Activated naive CD4-positive, alpha-beta T cell treated with anti-CD3 and anti-CD28 coated beads, Interleukin-2, amount 10 ng/mL, durations not matched to agents 7 days and 5 days (primary cell): ENCODE results near the gene SPTBN5.
A peak's percentile ranks its signal among the peaks of the same experiment; 100 is the strongest.

Source experiments
- CTCF ChIA-PET: fragments of 350-600 bp; sonication (Branson Sonifier 250); formaldehyde crosslinking; loops from one replicate; lab custom pipeline; 2021; ENCODE audit warnings: antibody characterized with exemption; lab: Charles Lee
- DNase-seq: peaks from one replicate; pipeline ENCODE4 v3.0.0-alpha.2; 2020
- H3K27ac Mint-ChIP-seq: one replicate; pipeline ENCODE4 v1.8.0; 2021; ENCODE audit warnings: mild to moderate bottlenecking, moderate library complexity, mixed read lengths
- H3K27me3 Mint-ChIP-seq: one replicate; pipeline ENCODE4 v1.8.0; 2021; ENCODE audit warnings: mild to moderate bottlenecking, mixed read lengths
- H3K36me3 Mint-ChIP-seq: one replicate; pipeline ENCODE4 v1.8.0; 2021; ENCODE audit warnings: mixed read lengths
- H3K4me1 Mint-ChIP-seq: one replicate; pipeline ENCODE4 v1.8.0; 2021; ENCODE audit warnings: mixed read lengths
- H3K4me3 Mint-ChIP-seq: one replicate; pipeline ENCODE4 v1.8.0; 2021; ENCODE audit warnings: mild to moderate bottlenecking, moderate library complexity, mixed read lengths
- H3K9me3 Mint-ChIP-seq: one replicate; pipeline ENCODE4 v1.8.0; 2021; ENCODE audit warnings: mixed read lengths

SPTBN5 gene

DNA sequence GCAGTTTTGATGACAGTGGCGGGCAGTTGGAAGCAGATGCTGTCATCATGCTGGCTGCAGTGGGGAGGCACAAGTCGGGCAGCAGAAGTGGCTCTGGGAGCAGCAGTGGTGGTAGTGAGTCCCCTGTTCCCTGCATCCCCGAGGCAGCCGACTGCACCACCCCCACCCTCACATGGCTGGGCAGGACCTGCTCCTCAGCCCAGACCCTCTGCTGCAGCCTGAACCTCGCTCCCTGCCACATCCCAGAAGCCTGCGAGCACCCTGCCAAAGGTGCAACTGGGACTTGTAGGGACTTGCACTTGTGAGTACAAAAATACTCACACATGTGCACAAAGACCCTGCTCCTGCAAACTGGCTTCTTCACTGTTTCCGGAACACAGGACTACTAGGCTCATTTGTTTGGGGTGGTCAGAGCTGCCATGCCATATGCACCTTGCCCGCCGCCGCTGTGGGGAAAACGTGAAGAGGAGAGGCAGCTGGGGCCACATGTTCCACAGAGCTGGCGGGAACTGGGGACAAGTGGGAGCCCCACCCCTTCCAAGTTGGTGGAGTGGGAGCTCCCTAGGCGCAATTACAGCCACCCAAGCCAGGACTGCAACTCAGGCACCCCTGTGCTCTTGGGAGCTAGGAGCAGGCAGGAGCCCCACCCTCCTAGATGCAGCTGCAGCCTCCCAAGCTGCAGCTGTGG is 63.8 kb downstream of the SPTBN5 start:
- H3K4me3 Mint-ChIP-seq = no peak overlapping the region
- no peak overlapping the region for H3K27ac Mint-ChIP-seq
- CTCF ChIA-PET = interaction anchor here (2.5 kb wide), 1 partner anchor 56 kb away, joined by 16 read pairs; the partner anchor contains the start of gene MAPKBP1
- H3K27me3 Mint-ChIP-seq = peaks cover 10% of the 10 kb centered on the region
- H3K4me1 Mint-ChIP-seq = peaks cover 58% of the 10 kb centered on the region
- no peak for DNase-seq
- no peaks in the 10 kb centered on the region for H3K9me3 Mint-ChIP-seq
- peaks cover 16% of the 10 kb centered on the region for H3K36me3 Mint-ChIP-seq

DNA sequence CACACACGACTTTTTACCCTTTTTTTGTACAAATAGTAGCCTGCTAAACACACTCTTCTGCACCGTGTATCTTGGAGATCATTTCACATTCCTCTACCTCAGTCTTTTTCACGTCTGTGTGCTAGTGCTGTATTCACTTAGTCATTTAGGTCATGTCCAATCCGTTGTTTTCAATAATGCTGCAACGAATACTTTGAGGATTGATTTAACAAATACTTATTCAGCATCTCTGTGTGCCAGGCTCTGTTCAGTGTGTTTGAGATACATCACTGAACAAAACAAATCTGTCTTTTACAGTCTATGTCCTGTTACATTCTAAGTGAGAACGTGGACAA is 65.1 kb downstream of the SPTBN5 start:
- Mint-ChIP-seq H3K27me3 (peaks cover 10% of the 10 kb centered on the region), H3K36me3 (peaks cover 18% of the 10 kb centered on the region), H3K4me1 (peaks cover 55% of the 10 kb centered on the region), H3K9me3 (no peaks in the 10 kb centered on the region), H3K4me3 (peak overlapping the region; percentile 93), H3K27ac (peak overlapping the region; percentile 86)
- CTCF ChIA-PET = no interaction called here
- no peak for DNase-seq

DNA sequence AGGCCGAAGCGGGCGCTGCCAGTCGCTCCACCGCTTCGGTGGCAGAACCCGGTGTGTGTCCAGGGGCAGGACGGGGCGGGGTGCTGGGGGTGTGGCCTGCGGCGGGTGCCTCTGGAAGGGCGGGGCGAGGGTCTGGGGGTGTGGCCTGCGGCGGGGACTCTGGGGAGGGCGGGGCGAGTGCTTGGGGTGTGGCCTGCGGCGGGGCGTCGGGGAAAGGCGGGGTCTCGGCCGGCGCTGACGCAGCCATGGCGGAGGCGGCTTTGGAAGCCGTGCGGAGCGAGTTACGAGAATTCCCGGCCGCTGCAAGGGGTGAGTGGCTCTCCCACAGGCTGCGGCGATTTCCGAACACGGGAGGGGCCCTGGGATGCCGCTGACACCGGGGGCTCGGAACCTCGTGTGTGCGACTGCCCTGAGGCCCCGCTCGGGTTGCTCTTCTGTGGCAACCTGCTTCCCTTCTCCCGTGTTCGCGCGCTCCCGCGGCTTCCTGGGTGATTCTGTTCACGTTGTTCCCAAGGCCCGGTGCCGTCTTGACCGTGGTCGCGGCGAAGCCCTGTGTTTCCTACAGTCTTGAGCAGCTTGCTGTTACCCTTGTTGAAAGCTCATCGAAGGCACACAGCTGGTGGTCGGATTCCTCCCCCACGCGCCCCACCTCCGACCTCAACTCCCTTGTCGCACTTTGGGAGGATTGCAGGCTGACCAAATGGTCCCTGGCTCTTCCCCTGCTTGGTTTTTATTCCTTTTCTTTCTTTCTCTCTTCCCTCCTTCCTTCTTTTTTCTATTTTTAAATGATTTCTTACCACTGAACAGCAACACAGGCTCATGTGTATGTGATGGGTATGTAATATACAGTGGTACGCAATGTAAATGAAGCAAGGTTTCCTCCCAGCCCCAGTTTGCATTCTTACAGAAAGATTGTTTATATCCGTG is 65.7 kb downstream of the SPTBN5 start, which contains the start of gene JMJD7:
Gene JMJD7, plus strand, starts transcription at position 213 of the 927 bp plus-strand sequence. Its CDS starts 33 bp downstream, at position 246.
- peaks cover 51% of the 10 kb centered on the region for H3K4me1 Mint-ChIP-seq
- H3K9me3 Mint-ChIP-seq = no peaks in the 10 kb centered on the region
- H3K4me3 Mint-ChIP-seq = peak within 1 kb of the TSS; percentile 93
- CTCF ChIA-PET = interaction anchor here (0.8 to 1.7 kb wide), 2 partner anchors 77 to 109 kb away, joined by 3 to 4 read pairs; no protein-coding TSS in a partner anchor
- H3K27ac Mint-ChIP-seq = peak within 1 kb of the TSS; percentile 86
- H3K36me3 Mint-ChIP-seq = peaks cover 17% of the 10 kb centered on the region
- DNase-seq = peak; percentile 96
- peaks cover 10% of the 10 kb centered on the region for H3K27me3 Mint-ChIP-seq

DNA sequence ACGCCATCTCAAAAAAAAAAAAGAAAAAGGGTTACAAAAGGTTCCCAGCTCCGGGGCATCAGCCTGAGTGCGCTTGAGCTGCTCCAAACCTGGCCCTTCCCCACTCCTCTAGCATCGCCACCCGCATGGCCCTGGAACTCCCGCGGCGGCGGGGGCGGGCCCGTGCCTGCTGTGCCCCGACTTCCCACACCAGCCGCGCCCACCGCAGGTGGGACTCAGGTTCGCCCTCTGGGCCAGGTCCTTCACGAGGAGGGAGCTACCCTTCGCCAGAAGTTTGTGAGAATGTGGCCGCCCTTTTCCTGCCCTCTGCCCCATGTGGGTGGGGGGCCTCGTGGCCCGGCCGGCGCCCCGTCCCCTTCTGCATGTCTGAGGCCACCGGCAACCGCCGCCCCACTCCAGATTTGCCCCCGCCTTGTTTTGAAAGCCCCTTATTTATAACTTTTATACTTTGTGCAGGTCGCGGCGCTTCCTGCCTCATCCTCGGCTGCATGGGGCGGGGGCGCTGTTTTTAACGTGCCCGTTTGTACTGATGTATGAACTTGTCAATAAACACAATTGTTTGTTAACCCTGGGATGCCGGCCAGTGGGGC is 66.5 kb downstream of the SPTBN5 start:
- Mint-ChIP-seq H3K36me3 (peaks cover 14% of the 10 kb centered on the region), H3K4me1 (peaks cover 43% of the 10 kb centered on the region), H3K9me3 (no peaks in the 10 kb centered on the region), H3K4me3 (peak overlapping the region; percentile 93), H3K27ac (peak overlapping the region; percentile 86), H3K27me3 (peaks cover 10% of the 10 kb centered on the region)
- no peak for DNase-seq
- CTCF ChIA-PET = interaction anchor here (1.7 kb wide), 1 partner anchor 110 kb away, joined by 4 read pairs; no protein-coding TSS in a partner anchor

DNA sequence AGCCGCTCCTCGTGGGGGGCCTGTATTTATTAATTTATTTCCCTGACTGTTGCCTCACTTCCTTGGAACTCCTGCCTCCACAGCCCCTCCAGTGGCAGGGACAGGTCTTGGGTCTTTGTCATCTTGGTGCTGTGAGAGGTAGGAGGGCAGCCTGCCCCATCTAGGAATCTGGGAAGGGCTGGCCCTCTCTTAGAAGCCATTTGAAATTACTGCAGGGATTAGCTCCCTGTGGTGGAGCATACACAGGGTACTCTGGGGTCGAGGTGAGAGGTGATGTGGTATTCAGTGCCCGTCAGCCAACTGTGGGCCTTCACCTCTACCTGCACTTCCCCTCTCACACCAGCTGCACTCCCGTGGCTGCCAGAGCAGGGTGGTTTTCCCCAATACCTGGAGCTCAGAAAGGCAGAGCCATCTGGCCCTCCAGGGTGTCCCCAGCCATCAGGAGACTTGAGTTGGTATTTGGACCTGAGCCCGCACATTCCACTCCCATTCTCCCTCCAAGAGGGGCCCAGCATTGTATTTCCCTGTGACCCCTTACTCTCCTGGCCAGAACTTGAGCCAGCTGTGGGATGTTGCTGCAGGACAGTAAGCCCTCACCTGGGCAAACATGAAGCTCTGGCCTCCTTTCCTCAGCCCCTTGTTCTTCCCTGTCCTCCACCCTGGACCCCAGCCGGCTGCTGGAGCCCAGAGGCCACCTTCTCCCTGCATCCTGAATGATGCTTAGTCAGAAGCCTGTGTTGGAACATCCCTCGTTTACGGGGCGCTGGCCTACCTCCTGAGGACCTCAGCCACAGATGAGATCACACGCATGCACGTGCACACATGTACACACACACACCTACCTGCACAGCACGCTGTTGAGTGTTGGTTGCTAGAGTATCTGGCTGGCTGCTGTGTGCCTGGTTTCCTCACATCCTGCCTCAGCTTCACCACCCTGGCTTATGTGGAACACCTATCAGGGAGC is 68.0 kb downstream of the SPTBN5 start:
- Mint-ChIP-seq H3K27me3 (peaks cover 10% of the 10 kb centered on the region), H3K27ac (no peak overlapping the region), H3K4me1 (peaks cover 28% of the 10 kb centered on the region), H3K9me3 (no peaks in the 10 kb centered on the region), H3K36me3 (peaks cover 10% of the 10 kb centered on the region), H3K4me3 (peak overlapping the region; percentile 54)
- CTCF ChIA-PET = no interaction called here
- no peak for DNase-seq

DNA sequence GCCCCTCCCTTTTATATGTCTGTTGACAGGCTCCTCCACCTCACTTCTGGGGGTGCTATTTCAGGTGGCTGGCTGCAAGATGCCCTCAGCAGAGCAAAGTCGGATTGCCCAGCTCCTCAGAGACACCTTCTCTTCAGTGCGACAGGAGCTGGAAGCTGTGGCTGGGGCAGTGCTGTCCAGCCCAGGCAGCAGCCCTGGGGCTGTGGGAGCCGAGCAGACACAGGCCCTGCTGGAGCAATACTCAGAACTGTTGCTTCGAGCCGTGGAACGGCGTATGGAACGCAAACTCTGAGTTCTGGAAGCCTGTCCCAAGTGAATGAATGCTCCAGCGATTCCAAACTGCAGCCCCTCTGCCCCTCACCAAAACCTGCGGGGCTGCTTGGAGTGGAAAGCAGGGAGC is 68.7 kb downstream of the SPTBN5 start:
- Mint-ChIP-seq H3K9me3 (no peaks in the 10 kb centered on the region), H3K27ac (no peak overlapping the region), H3K4me1 (peaks cover 22% of the 10 kb centered on the region), H3K36me3 (peaks cover 10% of the 10 kb centered on the region), H3K4me3 (no peak overlapping the region), H3K27me3 (peaks cover 9% of the 10 kb centered on the region)
- CTCF ChIA-PET = no interaction called here
- DNase-seq = no peak

DNA sequence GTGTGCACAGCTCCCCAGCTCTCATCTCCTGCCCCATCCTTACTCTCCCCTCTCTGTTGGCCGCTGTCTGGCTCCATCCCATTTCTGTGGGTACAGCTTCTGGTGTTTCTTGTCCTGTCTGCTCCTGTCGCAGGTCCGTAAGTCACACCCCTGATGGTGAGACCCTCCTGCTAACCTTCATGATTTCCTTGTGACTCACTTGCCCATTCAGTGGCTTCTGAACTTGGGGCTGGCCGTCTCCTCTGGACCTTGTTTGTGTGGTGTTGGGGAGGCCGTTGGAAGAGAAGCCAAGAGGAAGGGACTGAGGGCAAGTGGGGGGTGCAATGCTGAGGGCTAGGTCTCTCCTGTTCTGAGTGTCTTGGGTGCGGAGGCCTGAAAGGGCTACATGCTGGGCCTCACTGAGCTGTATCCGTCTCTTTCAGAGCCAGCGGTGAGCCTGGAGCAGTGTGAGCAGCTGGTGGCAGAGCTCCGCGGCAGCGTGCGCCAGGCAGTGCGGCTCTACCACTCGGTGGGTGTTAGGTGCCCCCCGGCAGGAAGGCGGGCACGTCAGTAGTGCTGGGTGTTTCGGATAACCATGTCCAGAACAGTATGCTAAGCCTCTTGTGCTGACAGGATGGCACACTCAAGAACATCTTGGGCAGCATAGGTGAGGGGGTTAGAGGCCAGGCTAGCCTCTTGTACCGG is 69.6 kb downstream of the SPTBN5 start:
- DNase-seq = no peak
- peaks cover 4% of the 10 kb centered on the region for H3K27me3 Mint-ChIP-seq
- H3K27ac Mint-ChIP-seq = no peak overlapping the region
- H3K4me3 Mint-ChIP-seq = no peak overlapping the region
- H3K36me3 Mint-ChIP-seq = peaks cover 17% of the 10 kb centered on the region
- CTCF ChIA-PET = interaction anchor here (1.3 kb wide), 1 partner anchor 13 kb away, joined by 3 read pairs; no protein-coding TSS in a partner anchor
- H3K4me1 Mint-ChIP-seq = peaks cover 16% of the 10 kb centered on the region
- H3K9me3 Mint-ChIP-seq = no peaks in the 10 kb centered on the region

DNA sequence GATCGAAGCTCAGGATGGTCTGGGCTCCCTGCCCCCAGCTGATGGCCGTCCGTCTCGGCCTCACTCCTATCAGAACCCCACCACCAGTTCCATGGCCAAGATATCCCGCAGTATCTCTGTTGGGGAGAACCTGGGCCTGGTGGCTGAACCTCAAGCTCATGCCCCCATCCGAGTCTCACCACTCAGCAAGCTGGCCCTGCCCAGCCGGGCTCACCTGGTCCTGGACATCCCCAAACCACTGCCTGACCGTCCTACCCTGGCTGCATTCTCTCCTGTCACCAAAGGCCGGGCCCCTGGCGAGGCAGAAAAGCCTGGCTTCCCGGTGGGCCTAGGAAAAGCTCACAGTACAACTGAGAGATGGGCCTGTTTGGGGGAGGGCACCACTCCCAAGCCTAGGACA is 70.4 kb downstream of the SPTBN5 start:
- Mint-ChIP-seq H3K4me1 (peaks cover 10% of the 10 kb centered on the region), H3K9me3 (no peaks in the 10 kb centered on the region), H3K27ac (no peak overlapping the region), H3K4me3 (no peak overlapping the region), H3K36me3 (peaks cover 19% of the 10 kb centered on the region), H3K27me3 (peaks cover 4% of the 10 kb centered on the region)
- no peak for DNase-seq
- CTCF ChIA-PET = interaction anchor here (1.3 kb wide), 1 partner anchor 12 kb away, joined by 3 read pairs; no protein-coding TSS in a partner anchor

DNA sequence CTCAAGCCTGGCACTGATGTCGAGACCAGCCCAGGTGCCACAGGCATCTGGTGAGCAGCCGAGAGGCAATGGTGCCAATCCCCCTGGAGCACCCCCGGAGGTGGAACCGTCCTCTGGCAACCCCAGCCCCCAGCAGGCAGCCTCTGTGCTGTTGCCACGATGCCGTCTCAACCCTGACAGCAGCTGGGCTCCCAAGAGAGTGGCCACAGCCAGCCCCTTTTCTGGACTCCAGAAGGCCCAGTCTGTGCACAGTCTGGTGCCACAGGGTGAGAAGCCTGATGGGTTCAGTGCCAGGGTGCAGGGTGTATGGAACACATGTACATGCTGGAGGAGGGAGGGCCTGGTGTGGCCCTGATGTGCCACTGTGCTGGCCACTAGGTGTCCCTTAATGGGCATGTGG is 70.9 kb downstream of the SPTBN5 start:
- Mint-ChIP-seq H3K4me3 (no peak overlapping the region), H3K27ac (no peak overlapping the region), H3K36me3 (peaks cover 22% of the 10 kb centered on the region), H3K4me1 (peaks cover 8% of the 10 kb centered on the region), H3K9me3 (no peaks in the 10 kb centered on the region), H3K27me3 (peaks cover 4% of the 10 kb centered on the region)
- no peak for DNase-seq
- CTCF ChIA-PET = interaction anchor here (1.3 kb wide), 1 partner anchor 12 kb away, joined by 3 read pairs; no protein-coding TSS in a partner anchor

DNA sequence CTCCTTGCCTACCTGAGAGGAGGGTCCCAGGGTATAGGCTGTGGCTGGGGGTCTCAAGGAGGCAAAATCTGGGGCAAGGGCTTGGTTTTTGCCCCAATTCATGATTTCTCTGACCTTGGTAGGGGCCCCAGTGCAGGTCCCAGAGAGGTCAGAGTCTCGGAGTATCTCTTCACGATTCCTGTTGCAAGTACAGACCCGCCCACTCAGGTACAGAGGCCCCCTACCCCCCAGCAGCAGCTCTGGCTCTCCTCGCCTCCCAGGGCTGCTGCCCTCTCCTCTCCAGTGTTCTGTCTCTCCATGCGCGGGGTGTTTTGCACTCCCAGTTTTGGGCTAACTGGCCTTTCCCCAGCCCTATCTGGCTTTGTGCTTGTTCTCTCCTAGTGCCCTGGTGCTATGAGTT is 71.4 kb downstream of the SPTBN5 start:
- Mint-ChIP-seq H3K4me3 (no peak overlapping the region), H3K4me1 (peaks cover 5% of the 10 kb centered on the region), H3K27ac (no peak overlapping the region)

DNA sequence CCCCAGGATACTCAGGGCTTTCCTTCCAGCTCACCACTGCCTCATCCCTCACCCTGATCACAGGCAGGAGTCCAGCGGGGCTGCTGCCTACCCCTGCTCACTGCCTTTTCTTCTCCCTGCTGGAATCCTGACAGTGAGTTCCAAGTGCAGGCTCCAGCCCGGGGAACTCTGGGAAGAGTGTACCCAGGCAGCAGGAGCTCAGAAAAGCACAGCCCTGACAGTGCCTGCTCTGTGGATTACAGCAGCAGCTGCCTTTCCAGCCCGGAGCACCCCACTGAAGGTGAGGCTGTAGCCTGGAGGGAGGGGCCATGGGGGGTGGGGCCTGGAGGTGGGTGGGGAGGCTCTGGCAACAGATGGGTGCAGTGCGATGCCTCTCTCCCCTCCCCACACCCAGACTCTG is 72.0 kb downstream of the SPTBN5 start:
- Mint-ChIP-seq H3K4me3 (no peak overlapping the region), H3K27me3 (peaks cover 4% of the 10 kb centered on the region)

More for the DNA sequence above, 71.4 kb downstream of the SPTBN5 start:
- peaks cover 26% of the 10 kb centered on the region for H3K36me3 Mint-ChIP-seq
- no peaks in the 10 kb centered on the region for H3K9me3 Mint-ChIP-seq
- no peak for DNase-seq
- CTCF ChIA-PET = interaction anchor here (2.7 kb wide), 1 partner anchor 11 kb away, joined by 13 read pairs; no protein-coding TSS in a partner anchor
- H3K27me3 Mint-ChIP-seq = peaks cover 4% of the 10 kb centered on the region

DNA sequence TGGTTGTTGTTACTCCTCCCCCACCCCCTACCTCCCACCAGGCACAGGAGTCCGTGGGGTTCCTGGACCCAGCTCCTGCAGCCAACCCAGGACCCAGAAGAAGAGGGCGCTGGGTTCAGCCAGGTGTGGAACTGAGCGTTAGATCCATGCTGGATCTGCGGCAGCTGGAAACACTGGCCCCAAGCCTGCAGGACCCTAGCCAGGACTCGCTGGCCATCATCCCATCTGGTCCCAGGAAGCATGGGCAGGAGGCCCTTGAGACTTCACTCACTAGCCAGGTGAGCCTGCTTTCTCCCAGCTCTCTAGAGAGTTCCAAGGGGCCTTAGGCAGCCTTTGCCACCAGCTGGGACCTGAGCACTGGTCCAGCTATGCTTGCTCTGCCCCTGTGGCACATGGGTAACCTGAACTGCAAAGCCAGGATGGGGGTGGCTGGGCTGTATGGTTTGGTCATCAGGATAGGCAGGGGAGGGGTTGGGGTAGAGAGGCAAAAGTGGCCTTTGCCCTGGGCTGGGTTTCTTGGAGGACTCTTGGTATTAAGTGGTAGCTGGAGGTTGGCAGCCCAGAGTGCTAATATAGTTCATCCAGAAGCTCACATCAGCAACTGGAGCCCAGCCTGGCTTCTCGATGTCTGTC is 72.9 kb downstream of the SPTBN5 start:
- Mint-ChIP-seq H3K36me3 (peaks cover 32% of the 10 kb centered on the region), H3K27me3 (no peaks in the 10 kb centered on the region), H3K4me3 (no peak overlapping the region), H3K27ac (no peak overlapping the region), H3K4me1 (no peaks in the 10 kb centered on the region), H3K9me3 (no peaks in the 10 kb centered on the region)
- CTCF ChIA-PET = interaction anchor here (1.0 to 2.7 kb wide), 4 partner anchors 10 to 230 kb away, joined by 3 to 13 read pairs (median 6); partner anchors contain the start of gene MAPKBP1
- DNase-seq = no peak

More for the DNA sequence above, 72.0 kb downstream of the SPTBN5 start:
- H3K4me1 Mint-ChIP-seq = peaks cover 4% of the 10 kb centered on the region
- DNase-seq = no peak
- H3K36me3 Mint-ChIP-seq = peaks cover 32% of the 10 kb centered on the region
- no peak overlapping the region for H3K27ac Mint-ChIP-seq
- H3K9me3 Mint-ChIP-seq = no peaks in the 10 kb centered on the region
- CTCF ChIA-PET = interaction anchor here (1.2 to 2.7 kb wide), 2 partner anchors 11 to 83 kb away, joined by 4 to 13 read pairs; no protein-coding TSS in a partner anchor
